SH-SY5Y (cell line): ENCODE results near the gene GRAMD1B.

ENCODE experiments used
- GATA2 ChIP-seq: IDR thresholded peaks from 2 replicates; pipeline ENCODE4 v1.6.1; 2011; ENCODE audit warnings: mild to moderate bottlenecking, low read depth, low read length
- GATA3 ChIP-seq: IDR thresholded peaks from 2 replicates; pipeline ENCODE4 v1.6.1; 2011; ENCODE audit warnings: low read depth, mild to moderate bottlenecking, low read length, moderate library complexity

DNA sequence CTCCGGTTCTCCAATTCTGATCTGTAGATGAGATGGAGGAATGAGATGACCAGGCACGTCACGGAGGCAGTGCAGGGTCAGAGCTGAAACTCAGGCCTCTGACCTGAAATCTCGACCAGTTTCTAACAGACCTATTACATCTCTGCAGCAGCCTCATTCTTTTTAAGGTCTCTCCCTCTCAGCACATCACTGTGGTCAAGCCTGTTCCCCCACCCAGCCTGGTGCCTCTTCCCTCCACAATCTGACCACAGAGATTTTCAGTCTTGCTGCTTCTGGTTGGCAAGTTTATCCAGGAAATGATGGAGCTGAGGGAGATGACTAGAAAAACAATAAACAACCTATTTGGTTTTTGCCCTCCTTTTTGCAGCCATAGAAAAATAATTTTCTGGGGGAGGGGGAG lies 9.5 kb downstream of the GRAMD1B start:
- TF ChIP-seq GATA3 (no peak), GATA2 (no peak)
